ENCODE results near the gene NCKAP5.

NCKAP5 gene

GRCh38 chr2:133569286-133569830, 1.1 kb upstream of the NCKAP5 start:
- no peak for DNase-seq (ENCODE audit: low read depth)
- TF ChIP-seq CTCF (IDR thresholded peaks at IDR 0.05; ENCODE audit: insufficient read depth, low read depth, low read length, missing control alignments): no peak
- no peak overlapping the region for H3K4me3 ChIP-seq (ENCODE audit: low read depth, low read length)

GRCh38 chr2:133568598-133568997, 335 bp upstream of the NCKAP5 start:
- DNase-seq (ENCODE audit: low read depth): no peak
- H3K4me3 ChIP-seq (ENCODE audit: low read depth, low read length): no peak overlapping the region
- TF ChIP-seq CTCF (IDR thresholded peaks at IDR 0.05; ENCODE audit: insufficient read depth, low read depth, low read length, missing control alignments): no peak

GRCh38 chr2:133562558-133562957, 5.7 kb downstream of the NCKAP5 start:
- no peak for DNase-seq (ENCODE audit: low read depth)
- TF ChIP-seq CTCF (IDR thresholded peaks at IDR 0.05; ENCODE audit: insufficient read depth, low read depth, low read length, missing control alignments): no peak
- no peak overlapping the region for H3K4me3 ChIP-seq (ENCODE audit: low read depth, low read length)

- peak; percentile 46 for DNase-seq (ENCODE audit: low read depth)
- peak; percentile 50 for TF ChIP-seq CTCF (IDR thresholded peaks at IDR 0.05; ENCODE audit: insufficient read depth, low read depth, low read length, missing control alignments)
- H3K4me3 ChIP-seq (ENCODE audit: low read depth, low read length): no peak overlapping the region
These were observed 7.0 kb downstream of the NCKAP5 start for GRCh38 chr2:133561045-133561852.

DNA sequence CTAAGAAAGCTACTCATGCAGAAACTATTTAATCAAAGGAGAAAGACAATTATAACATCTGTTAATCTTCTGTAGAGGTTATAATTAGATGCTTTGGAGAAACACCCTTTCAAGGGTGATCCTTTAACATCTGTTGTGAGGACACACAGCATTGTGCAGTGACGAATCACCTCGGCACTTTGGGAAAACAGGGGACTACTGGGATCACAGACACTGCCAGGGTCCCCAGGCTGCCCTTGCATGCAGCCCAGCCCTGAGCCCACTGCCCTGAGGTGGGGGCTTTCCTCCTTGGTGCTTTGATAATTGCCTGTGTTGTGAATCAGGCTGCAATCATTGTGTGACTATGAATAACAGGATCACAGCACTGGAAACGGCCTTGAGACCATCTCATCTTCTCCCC, 10.6 kb downstream of the NCKAP5 start:
- no peak for DNase-seq (ENCODE audit: low read depth)
- no peak for TF ChIP-seq CTCF (IDR thresholded peaks at IDR 0.05; ENCODE audit: insufficient read depth, low read depth, low read length, missing control alignments)
- H3K4me3 ChIP-seq (ENCODE audit: low read depth, low read length): no peak overlapping the region

DNA sequence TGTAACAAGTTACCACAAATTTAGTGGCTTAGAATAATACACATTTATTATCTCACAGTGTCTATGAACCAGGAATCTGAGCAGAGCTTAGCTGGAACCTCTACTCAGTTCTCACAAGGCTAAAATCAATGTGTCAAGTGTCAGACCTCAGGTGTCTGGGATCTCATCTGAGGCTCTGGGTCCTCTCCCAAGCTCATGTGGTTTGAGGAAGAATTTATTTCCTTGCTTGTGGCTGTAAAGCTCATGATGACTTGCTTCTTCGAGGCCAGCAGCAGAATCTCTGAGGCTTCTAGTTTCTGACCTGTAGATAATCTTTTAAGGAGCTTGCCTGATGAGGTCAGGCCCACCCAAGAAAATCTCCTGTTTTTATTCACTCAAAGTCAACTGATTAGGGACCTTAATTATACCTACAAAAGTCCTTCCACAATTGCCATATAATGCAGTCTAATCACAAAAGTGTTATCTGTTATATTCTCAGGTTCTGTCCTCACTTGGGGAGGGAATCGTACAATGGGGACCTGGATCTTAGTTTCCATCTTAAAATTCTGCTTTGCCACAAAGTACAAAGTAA, 14.3 kb downstream of the NCKAP5 start:
- H3K4me3 ChIP-seq (ENCODE audit: low read depth, low read length): no peak overlapping the region
- TF ChIP-seq CTCF (IDR thresholded peaks at IDR 0.05; ENCODE audit: insufficient read depth, low read depth, low read length, missing control alignments): no peak
- DNase-seq (ENCODE audit: low read depth): no peak

Measured in GM12865 (cell line).